Left lung (tissue), 10 donors: ENCODE data around the gene SPTBN4. TPM values are rescaled to one million over a fixed set of nuclear protein-coding genes. Genes with fewer than 3 reads are reported as not detected.

Experiments used
- ATAC-seq: fragments of 200-7000 bp; cut with Tn5 transposase; one replicate; pipeline ENCODE4 v1.9.1; 2020; ENCODE audit warnings: moderate library complexity
- DNase-seq, 4 donors: peaks; one replicate each; pipeline ENCODE4 v3.0.0-alpha.2; 2013 to 2020
- H3K27ac ChIP-seq, 2 donors: fragments of 200-600 bp; sonication (generic) in 1 of 2; one replicate each; pipeline versions ENCODE4 v1.5.0 to v1.8.0; 2020 to 2021
- H3K27me3 ChIP-seq, 2 donors: fragments of 200-600 bp; sonication (generic) in 1 of 2; one replicate each; pipeline versions ENCODE4 v1.5.0 to v1.8.0; 2020 to 2021
- H3K36me3 ChIP-seq, 2 donors: fragments of 200-600 bp; sonication (generic) in 1 of 2; one replicate each; pipeline versions ENCODE4 v1.5.0 to v1.8.0; 2020 to 2021
- H3K4me1 ChIP-seq, 2 donors: fragments of 200-600 bp; one replicate each; pipeline ENCODE4 v1.8.0; 2021
- H3K4me3 ChIP-seq, 2 donors: fragments of 200-600 bp; sonication (generic) in 1 of 2; one replicate each; pipeline versions ENCODE4 v1.5.0 to v1.8.0; 2020 to 2021; ENCODE audit warnings: mild to moderate bottlenecking in 1 of 2
- H3K9me3 ChIP-seq, 2 donors: fragments of 200-600 bp; sonication (generic) in 1 of 2; one replicate each; pipeline versions ENCODE4 v1.5.0 to v1.8.0; 2020 to 2021
- intact Hi-C, 2 donors: fragments of 100-400 bp; cut with DNase I; formaldehyde crosslinking; loops; one replicate each; pipeline versions ENCODE4 v1.11.2 to v1.14.2; 2022
- polyA plus RNA-seq, 6 donors: library from polyadenylated mRNA; unstranded; fragments of 120-200 nt; gene quantifications; one replicate each; pipeline ENCODE4 v1.2.1, GENCODE V29; 2013; ENCODE audit not compliant: insufficient read length in 6 of 6
- total RNA-seq, 2 donors: library from RNA; stranded (reverse); fragmentation: NEBNext Ultra II Directional; extraction: Animal tissue kit (Norgen Biotek cat#: 25700); gene quantifications; one replicate each; pipeline ENCODE4 v1.2.1, GENCODE V29; 2021
- TF ChIP-seq, protein P1 (sequence below), 2 donors: fragments of 200-600 bp; sonication (generic) in 1 of 2; IDR thresholded peaks; one replicate each; pipeline versions ENCODE4 v1.5.0 to v1.8.0; 2021; ENCODE audit warnings: antibody characterized with exemption in 2 of 2
- donor health status: DM: no; HTN: yes; CAD: no.
- donor health status: DM: no; HTN: no; CAD: no.

The SPTBN4 gene
- total and polyA plus RNA-seq, 8 donors, result 0.42 to 2.5 (median 1.3) TPM

DNA sequence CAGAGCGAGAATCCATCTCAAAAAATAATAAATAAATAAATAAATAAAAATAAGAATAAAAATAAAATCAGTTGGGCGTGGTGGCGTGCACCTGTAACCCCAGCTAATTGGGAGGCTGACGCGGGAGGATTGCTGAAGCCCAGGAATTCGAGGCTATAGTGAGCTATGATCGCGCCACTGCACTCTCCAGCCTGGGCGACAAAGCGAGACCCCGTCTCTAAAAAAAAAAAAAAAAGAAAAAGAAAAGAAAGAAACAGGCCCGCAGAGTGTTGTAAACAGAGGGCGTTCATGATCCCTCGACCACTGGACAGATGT, 46.4 kb upstream of the SPTBN4 start:
- TF ChIP-seq, protein P1, sequence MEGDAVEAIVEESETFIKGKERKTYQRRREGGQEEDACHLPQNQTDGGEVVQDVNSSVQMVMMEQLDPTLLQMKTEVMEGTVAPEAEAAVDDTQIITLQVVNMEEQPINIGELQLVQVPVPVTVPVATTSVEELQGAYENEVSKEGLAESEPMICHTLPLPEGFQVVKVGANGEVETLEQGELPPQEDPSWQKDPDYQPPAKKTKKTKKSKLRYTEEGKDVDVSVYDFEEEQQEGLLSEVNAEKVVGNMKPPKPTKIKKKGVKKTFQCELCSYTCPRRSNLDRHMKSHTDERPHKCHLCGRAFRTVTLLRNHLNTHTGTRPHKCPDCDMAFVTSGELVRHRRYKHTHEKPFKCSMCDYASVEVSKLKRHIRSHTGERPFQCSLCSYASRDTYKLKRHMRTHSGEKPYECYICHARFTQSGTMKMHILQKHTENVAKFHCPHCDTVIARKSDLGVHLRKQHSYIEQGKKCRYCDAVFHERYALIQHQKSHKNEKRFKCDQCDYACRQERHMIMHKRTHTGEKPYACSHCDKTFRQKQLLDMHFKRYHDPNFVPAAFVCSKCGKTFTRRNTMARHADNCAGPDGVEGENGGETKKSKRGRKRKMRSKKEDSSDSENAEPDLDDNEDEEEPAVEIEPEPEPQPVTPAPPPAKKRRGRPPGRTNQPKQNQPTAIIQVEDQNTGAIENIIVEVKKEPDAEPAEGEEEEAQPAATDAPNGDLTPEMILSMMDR (IDR thresholded peaks at IDR 0.05), result no peak

DNA sequence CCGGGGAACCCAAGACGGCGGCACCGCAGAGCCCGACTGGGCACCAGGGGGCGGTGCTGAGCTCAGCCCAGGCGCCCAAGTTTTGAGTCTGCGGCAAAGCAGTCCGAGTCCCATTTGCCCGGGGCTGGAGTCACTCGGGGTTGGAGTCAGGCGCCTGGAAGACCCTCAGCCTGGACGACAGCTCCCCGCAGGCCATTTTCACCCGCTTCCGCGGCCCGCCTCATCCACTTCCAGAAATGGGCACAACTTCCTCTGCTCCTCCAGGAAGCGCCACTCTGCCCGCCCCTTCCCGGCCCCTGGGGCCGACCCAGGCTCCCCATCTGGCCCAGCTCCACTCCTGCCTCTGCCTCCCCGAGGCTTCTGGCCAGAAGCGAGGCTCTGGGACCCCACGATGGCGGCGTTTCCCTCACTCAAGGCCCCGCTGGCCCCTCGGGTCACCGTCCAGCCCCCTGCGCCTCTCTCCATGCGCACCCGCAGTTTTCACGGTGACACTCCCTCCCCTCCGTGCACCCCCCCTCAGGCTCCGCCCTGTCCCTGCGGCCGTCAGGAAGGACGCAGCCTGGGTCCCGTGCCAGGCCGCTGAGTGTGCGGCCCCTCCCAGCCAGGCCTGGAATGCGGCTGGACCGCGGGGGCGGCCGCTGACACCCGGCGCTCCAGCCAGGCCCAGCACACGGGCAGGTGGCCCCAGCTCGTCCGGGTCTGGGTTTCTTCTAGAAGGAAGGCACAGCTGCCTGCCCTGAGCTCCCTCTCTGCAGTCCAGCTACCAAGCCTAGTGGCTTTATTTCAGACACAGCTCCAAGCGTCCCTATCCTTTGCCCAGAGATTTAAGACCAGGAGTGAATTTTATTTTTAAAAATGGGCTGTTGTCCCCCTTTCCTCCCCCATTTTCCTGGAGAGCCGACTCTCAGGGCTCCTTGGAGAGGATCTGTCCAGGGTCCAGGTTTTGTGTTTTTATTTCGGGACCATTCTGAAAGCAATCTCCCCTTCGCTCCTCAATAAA, 45.7 kb upstream of the SPTBN4 start:
- peak overlapping the region; percentile 97 to 98 for H3K27ac ChIP-seq
- H3K36me3 ChIP-seq, result peaks cover 0 to 21% of the 10 kb centered on the region in 2 donors
- ATAC-seq (peak; percentile 84), DNase-seq (peak; percentile 94 to 98 (median 96))
- intact Hi-C loops, result no loop called here
- no peaks in the 10 kb centered on the region for H3K9me3 ChIP-seq
- peak overlapping the region; percentile 42 to 65 for H3K4me3 ChIP-seq
- H3K4me1 ChIP-seq, result peaks cover 26 to 79% of the 10 kb centered on the region in 2 donors
- no peaks in the 10 kb centered on the region for H3K27me3 ChIP-seq
- TF ChIP-seq, protein P1 (IDR thresholded peaks at IDR 0.05), result peak; percentile 82 to 96

More for the DNA sequence above, 46.4 kb upstream of the SPTBN4 start:
- Histone ChIP-seq H3K4me3 (peak overlapping the region; percentile 42 to 65), H3K4me1 (peaks cover 26 to 86% of the 10 kb centered on the region in 2 donors), H3K27ac (peak overlapping the region; percentile 97 to 98), H3K36me3 (peaks cover 0 to 21% of the 10 kb centered on the region in 2 donors), H3K27me3 (no peaks in the 10 kb centered on the region), H3K9me3 (no peaks in the 10 kb centered on the region)
- DNase-seq (no peak), ATAC-seq (no peak)
- intact Hi-C loops, result no loop called here

DNA sequence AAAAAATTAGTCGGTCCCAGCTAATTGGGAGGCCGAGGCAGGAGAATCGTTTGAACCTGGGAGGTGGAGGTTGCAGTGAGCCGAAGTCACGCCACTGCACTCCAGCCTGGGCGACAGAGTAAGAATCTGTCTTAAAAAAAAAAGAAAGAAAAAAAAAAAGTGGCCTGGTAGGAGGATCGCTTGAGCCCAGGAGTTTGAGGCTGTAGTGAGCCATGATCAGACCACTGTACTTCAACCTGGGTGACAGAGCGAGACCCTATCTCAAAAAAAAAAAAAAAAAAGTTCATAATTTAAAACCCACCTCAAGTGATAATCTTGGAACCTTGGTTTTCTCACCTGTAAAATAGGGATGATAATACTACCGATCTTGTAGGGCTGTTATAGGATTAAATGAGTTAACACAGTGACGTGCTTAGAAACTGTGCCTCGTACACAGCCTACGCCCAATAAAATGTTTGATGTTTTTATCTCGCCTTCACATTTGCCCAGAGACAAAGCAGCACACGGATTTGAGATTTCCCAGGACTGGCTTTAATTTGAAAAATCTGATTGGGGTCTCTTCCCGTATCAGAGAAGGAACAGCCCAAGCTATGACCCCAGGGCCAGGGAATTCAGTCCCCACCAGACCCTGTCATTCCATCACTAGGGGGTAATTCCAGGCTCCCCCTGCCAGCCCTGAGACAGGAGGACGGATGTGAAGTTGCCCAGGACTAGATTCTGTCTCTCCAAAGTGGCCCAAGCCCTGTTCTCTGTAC, 44.6 kb upstream of the SPTBN4 start:
- Histone ChIP-seq H3K9me3 (no peaks in the 10 kb centered on the region), H3K27ac (peak overlapping the region; percentile 97 to 98), H3K4me3 (peak overlapping the region in 1 of 2 donors; percentile 65), H3K36me3 (peaks cover 0 to 21% of the 10 kb centered on the region in 2 donors), H3K27me3 (no peaks in the 10 kb centered on the region), H3K4me1 (peaks cover 26 to 76% of the 10 kb centered on the region in 2 donors)
- TF ChIP-seq, protein P1 (IDR thresholded peaks at IDR 0.05), result no peak
- no peak for ATAC-seq
- no peak for DNase-seq
- intact Hi-C loops, result no loop called here

DNA sequence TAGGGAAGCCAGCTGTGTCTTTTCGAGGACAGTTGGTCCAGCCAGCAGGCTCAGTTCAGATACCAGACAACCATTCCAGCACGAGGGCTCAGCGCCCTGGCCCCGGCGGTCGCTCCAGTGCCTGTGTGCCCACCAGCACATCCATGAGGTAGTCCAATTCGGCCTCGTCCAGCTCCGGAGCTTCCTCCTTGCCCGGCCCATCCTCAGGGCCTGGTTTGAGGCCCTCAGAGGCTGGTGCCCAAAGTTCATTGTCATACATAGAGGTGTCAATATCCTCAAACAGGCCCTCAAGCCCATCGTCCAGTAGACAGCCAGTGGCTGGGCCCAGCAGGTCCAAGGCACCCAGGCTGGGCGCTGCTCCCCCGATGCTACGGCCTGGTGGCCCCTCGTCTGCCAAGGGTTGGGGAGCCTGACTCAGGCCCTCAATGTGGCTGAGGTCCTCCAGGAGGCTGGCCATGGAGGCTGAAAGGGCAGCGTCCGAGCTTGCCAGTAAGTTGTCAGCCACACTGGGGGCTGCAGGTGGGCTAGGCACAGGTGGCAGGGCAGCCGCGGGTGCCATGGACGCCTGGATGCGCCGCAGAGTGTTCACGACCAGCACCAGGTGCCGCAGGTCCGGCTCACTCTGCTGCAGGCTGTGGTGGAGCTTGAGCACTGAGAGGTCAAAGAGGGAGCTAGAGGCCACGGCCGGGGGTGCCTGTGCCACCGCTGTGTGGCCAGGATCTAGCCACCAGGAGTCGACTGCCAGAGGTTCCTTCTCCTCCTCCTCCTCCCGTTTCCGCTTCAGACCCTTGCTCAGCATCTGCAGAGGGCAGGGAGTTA, 43.8 kb upstream of the SPTBN4 start:
- ATAC-seq (no peak), DNase-seq (peak in 1 of 4 donors; percentile 77)
- H3K4me1 ChIP-seq, result peaks cover 26 to 68% of the 10 kb centered on the region in 2 donors
- peak overlapping the region in 1 of 2 donors; percentile 90 for H3K4me3 ChIP-seq
- peak overlapping the region in 1 of 2 donors; percentile 98 for H3K27ac ChIP-seq
- H3K9me3 ChIP-seq, result no peaks in the 10 kb centered on the region
- no peaks in the 10 kb centered on the region for H3K27me3 ChIP-seq
- intact Hi-C loops, result no loop called here
- TF ChIP-seq, protein P1 (IDR thresholded peaks at IDR 0.05), result no peak
- peaks cover 0 to 21% of the 10 kb centered on the region in 2 donors for H3K36me3 ChIP-seq
